Kidney capillary endothelial cell (primary cell): Measurements from ENCODE around the gene IFFO2.
A peak's percentile ranks its signal among the peaks of the same experiment; 100 is the strongest.

Experiments
- DNase-seq: peaks from one replicate; pipeline ENCODE4 v3.0.0-alpha.2; 2018; ENCODE audit warnings: low spot score

IFFO2 gene

DNA sequence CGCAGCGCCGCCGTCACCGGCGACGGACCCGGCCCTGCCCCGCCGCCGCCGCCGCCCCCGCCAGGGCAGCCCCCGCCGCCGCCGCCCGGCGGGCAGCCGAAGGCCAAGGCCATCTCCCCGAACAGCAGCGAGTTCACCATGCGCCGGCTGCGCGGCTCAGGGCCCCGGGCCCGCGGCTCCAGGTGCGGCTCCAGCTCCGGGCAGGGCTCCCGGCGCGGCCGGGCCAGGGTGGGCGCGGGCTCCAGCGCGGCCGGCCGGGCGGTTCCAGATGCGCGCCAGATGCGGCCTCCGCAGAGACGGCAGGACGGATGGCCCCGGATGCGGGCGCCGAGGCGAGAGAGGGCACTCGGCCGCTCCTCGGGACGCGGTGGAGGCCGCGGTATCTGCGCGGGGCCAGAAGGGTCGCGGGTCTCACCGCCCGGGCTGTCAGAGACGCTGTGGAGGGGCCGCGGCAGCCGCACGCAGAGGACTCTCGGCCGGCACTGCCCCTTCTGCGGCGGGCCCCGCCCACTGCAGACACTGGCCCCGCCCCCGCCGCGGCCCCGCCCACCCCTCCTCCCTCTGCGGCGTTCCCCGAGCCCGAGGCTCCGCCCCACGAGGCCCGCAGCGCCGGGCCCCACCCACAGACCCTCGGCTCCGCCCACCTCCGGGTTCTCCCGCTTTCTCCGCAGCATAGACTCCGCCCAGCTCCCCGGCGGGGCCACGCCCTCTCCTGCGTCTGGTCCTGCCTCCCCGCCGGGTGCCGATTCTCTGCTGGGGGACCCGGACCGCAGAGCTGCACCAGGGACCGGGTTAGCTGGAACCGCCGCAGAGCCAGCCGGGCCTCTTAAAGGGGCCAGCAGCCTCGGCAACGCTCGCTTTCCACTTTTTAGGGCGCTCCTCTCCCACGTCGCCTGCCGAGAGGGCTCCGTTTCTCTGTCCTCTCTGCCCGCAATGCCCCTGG is at the start of gene IFFO2:
Gene IFFO2, minus strand, starts transcription at position 484 of the 943 bp plus-strand sequence. Its CDS starts 344 bp downstream, at position 140.
- DNase-seq, result peak; percentile 91

DNA sequence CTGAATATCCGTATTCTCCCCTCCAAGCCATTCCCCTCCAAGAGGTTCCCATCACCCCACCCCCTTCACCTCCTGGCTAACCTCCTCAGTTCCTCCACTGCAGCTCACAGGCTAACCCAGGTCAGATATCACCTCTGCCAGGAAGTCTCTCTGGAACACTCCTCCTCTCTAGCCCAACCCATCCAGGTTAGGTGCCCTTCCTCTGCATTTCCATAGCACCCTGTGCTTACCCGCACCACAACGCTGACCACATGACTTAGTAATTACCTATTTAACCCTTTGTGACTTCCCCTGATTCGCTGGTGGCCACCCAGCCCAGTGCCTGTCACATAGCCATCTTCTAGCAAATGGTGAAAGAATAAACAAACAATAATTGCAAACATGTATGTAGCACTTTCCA is 49.5 kb upstream of the IFFO2 start:
- no peak for DNase-seq

DNA sequence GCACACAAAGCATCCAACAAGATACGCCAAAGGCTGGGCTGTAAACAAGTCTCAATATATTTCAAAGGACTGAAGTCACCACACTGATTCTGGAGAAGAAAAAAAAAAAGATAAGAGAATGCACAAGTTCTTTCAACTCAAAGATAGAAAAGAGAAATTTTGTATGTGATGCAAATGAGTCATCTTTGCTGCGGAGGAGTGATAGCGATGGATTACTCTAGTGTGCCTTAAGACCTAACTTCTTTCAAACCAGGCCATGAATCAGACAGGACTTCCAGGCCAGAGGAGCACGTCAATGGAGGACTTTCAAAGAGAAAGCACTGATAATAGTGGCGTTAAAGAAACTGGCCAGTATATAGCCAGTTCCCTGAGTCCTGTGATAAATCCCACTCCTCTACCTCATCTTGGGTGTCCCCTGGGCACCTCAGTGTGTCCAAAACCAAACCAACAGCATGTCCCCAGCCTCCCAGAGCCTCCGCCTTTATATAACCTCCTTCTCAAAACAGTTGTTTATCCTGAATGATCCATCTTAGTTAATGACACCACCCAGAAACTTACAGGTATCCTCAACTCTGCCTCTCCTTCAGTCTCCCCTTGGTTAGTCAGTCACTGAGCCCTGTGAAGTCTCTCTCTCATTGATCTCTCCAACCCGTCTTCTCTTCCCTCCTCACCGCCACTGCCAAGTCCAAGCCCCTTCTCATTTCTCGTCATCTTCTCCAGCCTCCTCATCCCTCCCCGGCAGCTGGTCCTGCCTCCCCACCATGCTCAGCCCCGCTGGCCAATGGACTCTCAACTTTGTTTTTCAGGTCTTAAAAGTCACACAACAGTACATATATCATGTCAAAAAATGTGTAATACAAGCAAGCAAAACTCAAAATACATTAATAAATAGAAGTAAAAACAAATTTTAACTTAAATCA is 47.2 kb upstream of the IFFO2 start:
- no peak for DNase-seq

- DNase-seq, result no peak
Observed at GRCh38 chr1:19000065-19000464, 43.6 kb upstream of the IFFO2 start.

DNA sequence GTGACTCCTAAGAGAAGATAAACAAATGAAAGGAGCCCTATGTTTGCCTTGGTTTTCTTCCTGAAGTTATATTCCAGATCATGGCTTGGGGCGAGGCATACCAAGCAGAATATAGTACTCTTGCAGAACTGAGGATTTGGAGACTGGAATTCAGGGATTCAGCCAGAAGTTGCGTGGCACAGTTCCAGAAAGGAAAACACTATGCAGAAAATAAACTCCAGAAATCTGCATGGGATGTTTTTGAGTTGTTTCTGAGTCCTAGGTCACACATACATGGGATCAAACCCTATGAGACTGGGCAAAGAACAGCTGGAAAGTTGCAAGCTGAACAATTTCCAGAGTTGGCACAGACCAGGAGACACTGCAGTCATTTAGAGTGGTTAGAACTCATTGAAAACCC is 42.9 kb upstream of the IFFO2 start:
- no peak for DNase-seq

- no peak for DNase-seq
Observed at GRCh38 chr1:18998016-18998724, 41.7 kb upstream of the IFFO2 start.

GRCh38 chr1:18997508-18997907 is 41.0 kb upstream of the IFFO2 start:
- no peak for DNase-seq

DNA sequence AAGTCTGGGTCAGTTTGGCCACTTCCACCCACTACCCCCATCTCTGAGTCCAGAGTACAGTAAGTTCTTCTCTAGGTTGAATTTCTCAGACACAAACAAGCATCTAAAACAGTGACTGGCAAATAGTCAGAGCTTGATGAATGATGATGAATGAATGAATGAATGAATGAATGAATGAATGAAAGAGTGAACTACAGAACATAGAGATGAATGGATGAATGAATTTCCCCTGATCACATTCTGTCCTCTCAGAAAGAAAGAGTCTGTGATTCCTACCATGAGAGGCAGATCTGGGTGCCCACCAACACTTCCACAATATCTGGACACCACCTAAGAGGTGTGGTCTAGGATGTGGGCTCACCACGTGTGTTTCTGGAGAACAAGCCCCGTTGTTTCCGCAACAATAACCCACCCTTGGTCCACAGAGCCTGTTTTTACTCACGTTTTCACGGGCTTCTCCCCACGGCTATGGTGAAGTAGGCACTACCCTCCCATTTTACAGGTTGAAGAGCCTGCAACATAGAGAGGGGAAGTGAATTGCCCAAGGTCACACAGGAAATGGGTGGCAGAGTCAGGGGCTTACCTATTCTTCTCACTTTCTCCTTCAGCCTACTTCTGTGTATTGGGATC is 40.2 kb upstream of the IFFO2 start:
- no peak for DNase-seq

GRCh38 chr1:18994381-18994780 is 37.9 kb upstream of the IFFO2 start:
- DNase-seq, result no peak

DNA sequence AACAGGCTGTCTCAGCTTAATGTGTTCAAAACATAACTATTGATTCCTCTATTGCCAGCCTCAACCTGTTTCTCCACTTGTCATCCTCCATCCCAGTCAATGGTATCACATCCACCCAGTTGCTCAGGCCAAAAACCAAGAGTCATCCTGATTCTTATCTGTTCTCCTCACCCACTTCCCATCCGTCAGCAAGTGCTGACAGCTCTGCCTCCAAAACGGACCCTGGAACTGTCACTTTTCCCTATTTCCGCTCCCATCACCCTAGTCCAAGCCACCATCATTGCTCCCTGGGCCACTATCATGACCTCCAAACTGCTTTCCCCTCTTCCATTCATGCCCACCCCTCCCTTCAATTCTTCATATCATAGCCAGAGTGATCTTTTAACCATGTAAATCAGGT is 36.2 kb upstream of the IFFO2 start:
- DNase-seq, result no peak

- no peak for DNase-seq
Observed at GRCh38 chr1:18991585-18991984, 35.1 kb upstream of the IFFO2 start.

DNA sequence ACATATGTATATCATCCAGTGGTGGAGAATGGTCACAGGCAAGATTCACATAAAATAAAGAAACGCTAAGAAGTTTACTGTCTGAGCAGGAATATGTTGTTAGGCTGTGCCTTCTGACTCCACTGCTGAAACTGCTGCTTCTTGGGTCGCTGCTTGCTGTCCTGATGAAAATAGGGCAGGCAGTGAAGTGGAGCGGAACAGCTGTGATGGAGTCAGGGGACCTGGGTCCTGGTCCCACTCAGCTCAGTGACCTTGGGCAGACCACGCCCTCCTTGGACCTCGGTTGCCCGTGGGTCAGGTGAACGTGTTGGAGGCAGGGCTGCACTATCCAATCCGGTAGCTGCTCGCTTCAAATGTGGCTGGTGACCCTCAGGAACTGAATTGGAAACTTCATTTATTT is 33.4 kb upstream of the IFFO2 start:
- DNase-seq, result no peak

- DNase-seq, result no peak
Observed at GRCh38 chr1:18989176-18989799, 32.8 kb upstream of the IFFO2 start.

DNA sequence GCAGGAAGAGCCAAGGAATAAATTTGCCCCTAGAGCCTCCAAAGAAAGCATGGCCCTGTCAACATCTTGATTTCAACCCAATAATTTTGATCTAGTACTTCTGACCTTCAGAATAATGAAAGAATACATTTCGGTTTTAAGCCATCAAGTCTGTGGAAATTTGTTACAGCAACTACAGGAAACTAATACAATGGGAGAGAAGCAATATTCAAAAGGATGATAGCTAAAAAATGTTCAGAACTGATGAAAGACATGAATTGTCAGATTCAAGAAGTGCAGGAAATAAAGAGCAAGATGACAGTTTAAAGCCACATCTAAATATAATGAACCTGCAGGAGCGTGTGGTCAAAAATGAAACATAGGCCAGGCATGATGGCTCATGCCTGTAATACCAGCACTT is 24.8 kb upstream of the IFFO2 start:
- DNase-seq, result no peak

DNA sequence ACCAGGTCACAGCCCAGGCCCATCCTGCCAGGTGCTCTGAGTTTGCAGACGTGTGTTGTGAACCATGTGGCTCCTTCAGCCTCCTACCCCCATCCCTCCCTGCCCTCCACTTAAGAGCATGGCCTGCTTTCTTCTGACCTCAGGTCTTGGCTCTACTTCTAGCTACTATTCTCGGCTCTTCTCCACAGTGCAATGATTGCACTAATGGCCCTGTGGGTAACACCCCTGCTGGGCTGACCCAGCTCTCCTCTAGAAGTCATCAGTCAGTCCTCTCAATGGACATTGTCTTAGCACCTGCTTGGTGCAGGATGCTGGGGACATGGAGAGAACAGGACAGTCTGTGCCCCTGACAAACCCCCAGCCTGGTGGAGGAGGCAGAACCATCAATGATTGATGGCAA is 22.2 kb upstream of the IFFO2 start:
- DNase-seq, result no peak

DNA sequence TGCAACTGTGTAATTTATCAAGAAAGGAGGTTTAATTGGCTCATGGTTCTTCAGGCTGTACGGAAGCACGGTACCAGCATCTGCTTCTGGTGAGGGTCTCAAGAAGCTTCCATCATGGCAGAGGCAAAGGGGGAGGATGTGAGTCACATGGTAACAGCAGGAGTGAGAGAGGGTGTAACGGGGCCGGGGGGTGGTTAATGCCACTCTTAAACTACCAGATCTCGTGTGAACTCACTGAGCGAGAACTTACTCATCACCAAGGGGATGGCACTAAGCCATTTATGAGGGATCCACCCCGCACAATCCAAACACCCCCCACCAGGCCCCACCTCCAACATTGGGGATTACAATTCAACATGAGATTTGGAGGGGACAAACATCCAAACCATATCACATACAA is 21.0 kb upstream of the IFFO2 start:
- no peak for DNase-seq

DNA sequence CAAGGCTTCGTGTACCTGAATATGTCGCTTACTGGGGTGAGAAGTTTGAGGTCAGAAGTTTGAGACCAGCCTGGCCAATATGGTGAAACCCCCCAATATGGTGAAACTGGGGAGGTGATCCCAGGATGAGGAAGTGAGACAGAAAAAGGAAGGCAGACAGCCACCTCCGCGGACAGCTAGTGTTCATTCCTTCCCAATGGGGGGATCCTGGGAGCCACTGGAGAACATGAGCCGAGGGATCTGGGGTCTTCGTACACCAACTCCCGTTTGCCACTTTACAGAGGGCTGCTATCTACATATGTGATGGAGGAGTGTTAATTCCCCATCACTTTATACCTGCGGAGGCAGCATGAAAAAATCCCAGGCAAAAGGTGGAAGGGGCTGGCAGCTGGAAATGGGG is 19.6 kb upstream of the IFFO2 start:
- no peak for DNase-seq

GRCh38 chr1:18974606-18975005 is 18.1 kb upstream of the IFFO2 start:
- no peak for DNase-seq

- no peak for DNase-seq
Observed at GRCh38 chr1:18974005-18974404, 17.5 kb upstream of the IFFO2 start.

- no peak for DNase-seq
Observed at GRCh38 chr1:18973446-18973955, 17.0 kb upstream of the IFFO2 start.

GRCh38 chr1:18972991-18973390 is 16.5 kb upstream of the IFFO2 start:
- DNase-seq, result peak; percentile 83
